ENCODE results near the gene PDE9A.

DNA sequence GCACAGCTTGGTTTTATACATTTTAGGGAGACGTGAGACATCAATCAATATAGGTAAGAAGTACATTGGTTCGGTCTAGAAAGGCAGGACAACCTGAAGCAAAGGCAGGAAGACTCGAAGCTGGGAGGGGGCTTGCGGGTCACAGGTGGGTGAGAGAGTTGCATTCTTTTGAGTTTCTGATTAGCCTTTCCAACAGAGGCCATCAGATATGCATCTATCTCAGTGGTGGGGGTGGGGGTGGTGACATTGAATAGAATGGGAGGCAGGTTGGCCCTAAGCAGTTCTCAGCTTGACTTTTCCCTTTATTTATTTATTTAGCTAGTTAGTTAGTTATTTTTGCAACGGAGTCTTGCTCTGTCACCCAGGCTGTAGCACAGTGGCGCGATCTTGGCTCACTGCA, 140.4 kb downstream of the PDE9A start:
- TF ChIP-seq, protein P1, sequence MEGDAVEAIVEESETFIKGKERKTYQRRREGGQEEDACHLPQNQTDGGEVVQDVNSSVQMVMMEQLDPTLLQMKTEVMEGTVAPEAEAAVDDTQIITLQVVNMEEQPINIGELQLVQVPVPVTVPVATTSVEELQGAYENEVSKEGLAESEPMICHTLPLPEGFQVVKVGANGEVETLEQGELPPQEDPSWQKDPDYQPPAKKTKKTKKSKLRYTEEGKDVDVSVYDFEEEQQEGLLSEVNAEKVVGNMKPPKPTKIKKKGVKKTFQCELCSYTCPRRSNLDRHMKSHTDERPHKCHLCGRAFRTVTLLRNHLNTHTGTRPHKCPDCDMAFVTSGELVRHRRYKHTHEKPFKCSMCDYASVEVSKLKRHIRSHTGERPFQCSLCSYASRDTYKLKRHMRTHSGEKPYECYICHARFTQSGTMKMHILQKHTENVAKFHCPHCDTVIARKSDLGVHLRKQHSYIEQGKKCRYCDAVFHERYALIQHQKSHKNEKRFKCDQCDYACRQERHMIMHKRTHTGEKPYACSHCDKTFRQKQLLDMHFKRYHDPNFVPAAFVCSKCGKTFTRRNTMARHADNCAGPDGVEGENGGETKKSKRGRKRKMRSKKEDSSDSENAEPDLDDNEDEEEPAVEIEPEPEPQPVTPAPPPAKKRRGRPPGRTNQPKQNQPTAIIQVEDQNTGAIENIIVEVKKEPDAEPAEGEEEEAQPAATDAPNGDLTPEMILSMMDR (IDR thresholded peaks at IDR 0.05 in 8 of 11, conservative IDR thresholded peaks at IDR 0.05 in 3 of 11): no peak
- no peak for TF ChIP-seq POLR2AphosphoS5 (IDR thresholded peaks at IDR 0.05)
- no peak for TF ChIP-seq POLR2A (IDR thresholded peaks at IDR 0.05)

Data from spleen (tissue), 7 donors.